GM19099 (cell line): ENCODE data around the gene CHAMP1.

Experiments
- POLR2A ChIP-seq: IDR thresholded peaks from 3 replicates; pipeline ENCODE4 v1.6.1; 2011; ENCODE audit warnings: low read depth; ENCODE audit not compliant: insufficient read length; ENCODE audit errors: extremely low read depth

The CHAMP1 gene, protein sequence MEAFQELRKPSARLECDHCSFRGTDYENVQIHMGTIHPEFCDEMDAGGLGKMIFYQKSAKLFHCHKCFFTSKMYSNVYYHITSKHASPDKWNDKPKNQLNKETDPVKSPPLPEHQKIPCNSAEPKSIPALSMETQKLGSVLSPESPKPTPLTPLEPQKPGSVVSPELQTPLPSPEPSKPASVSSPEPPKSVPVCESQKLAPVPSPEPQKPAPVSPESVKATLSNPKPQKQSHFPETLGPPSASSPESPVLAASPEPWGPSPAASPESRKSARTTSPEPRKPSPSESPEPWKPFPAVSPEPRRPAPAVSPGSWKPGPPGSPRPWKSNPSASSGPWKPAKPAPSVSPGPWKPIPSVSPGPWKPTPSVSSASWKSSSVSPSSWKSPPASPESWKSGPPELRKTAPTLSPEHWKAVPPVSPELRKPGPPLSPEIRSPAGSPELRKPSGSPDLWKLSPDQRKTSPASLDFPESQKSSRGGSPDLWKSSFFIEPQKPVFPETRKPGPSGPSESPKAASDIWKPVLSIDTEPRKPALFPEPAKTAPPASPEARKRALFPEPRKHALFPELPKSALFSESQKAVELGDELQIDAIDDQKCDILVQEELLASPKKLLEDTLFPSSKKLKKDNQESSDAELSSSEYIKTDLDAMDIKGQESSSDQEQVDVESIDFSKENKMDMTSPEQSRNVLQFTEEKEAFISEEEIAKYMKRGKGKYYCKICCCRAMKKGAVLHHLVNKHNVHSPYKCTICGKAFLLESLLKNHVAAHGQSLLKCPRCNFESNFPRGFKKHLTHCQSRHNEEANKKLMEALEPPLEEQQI

DNA sequence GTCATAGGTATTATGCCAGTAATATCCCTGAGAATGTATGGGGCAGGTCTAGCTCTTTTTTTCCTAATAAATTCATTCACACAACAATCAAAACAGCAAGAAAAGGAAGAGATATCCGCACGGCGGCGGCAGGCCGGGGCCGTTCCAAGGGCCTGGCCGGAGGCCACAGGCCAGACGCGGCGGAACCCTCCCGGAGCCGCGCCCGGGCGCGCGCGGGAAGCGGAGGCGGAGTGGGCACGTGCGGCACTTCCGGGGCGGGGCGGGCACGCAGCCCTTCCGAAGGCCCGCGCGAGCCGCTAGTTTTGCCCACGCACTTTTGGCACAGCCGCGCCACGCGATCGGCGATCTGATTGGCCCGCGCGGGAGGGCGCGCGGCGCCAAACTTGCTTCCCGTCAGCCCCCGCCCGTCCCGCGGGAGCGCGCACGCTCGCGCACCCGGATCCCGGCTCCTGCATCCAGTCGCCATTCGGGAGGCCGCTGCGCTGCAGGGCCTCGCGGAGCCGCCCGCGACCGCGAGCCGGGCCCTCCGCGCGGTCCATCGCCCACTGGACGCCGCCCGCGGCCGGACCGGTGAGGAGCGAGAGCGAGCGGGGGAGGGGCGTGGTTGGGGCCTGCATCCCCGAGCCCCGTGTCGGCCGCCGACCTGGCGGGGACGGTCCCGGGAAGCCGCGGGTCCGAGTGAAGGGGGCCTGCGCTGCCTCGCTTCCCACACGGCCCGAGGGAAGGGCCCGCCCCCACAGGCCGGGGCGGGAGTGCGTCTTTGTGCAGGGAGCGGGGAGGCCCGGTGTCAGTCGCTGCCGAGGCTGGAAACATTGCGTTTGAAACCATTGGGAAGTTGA lies at the start of gene CHAMP1:
Gene CHAMP1, plus strand, starts transcription at position 430 of the 839 bp plus-strand sequence. CDS start 9,340 bp downstream, outside the sequence.
- TF ChIP-seq POLR2A, result peak; percentile 91

GRCh38 chr13:114264886-114265611 lies 49.3 kb upstream of the CHAMP1 start:
- no peak for TF ChIP-seq POLR2A

DNA sequence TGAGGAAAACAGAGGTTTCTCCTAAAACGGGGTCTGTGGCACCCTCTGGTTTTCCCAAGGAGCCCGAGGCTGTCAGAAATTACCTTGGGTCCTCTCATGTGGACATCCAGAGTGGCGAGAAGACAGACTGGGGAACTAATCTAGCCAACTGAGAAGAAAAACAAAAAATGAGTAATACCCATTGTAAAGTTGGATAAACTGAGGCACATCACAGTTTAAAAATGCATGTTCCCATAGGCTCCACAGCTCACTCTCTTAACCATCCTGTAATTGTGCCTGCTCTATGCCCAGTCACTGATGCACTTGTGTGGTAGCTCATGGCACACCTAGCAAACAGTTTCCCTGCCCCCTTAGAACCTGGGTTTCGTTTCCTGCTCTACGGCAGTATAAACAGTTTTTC lies 48.1 kb upstream of the CHAMP1 start:
- no peak for TF ChIP-seq POLR2A

GRCh38 chr13:114268344-114269280 lies 45.7 kb upstream of the CHAMP1 start:
- no peak for TF ChIP-seq POLR2A

GRCh38 chr13:114269281-114269770 lies 45.0 kb upstream of the CHAMP1 start:
- no peak for TF ChIP-seq POLR2A

- TF ChIP-seq POLR2A, result no peak
These were observed 41.3 kb upstream of the CHAMP1 start for GRCh38 chr13:114272977-114273376.

DNA sequence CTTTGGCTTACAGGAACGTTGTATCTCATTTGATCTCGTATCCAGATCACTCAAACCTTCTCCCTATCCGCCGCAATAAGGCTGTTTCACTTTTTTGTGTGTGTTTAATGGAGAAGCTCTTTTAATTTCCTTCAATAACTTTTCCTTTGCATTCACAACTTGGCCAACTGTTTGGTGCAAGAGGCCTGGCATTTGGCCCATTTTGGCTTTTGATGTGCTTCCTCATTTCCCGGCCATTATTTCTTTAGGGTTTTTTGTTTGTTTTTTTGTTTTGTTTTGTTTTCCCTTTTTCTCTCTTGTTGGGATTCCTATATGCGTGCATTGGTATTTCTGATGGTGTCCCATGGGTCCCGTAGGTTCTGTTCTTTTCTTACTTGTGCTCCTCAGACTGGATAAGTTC lies 39.0 kb upstream of the CHAMP1 start:
- TF ChIP-seq POLR2A, result no peak

GRCh38 chr13:114279146-114279545 lies 35.2 kb upstream of the CHAMP1 start:
- TF ChIP-seq POLR2A, result no peak

- no peak for TF ChIP-seq POLR2A
These were observed 34.4 kb upstream of the CHAMP1 start for GRCh38 chr13:114279758-114280355.

DNA sequence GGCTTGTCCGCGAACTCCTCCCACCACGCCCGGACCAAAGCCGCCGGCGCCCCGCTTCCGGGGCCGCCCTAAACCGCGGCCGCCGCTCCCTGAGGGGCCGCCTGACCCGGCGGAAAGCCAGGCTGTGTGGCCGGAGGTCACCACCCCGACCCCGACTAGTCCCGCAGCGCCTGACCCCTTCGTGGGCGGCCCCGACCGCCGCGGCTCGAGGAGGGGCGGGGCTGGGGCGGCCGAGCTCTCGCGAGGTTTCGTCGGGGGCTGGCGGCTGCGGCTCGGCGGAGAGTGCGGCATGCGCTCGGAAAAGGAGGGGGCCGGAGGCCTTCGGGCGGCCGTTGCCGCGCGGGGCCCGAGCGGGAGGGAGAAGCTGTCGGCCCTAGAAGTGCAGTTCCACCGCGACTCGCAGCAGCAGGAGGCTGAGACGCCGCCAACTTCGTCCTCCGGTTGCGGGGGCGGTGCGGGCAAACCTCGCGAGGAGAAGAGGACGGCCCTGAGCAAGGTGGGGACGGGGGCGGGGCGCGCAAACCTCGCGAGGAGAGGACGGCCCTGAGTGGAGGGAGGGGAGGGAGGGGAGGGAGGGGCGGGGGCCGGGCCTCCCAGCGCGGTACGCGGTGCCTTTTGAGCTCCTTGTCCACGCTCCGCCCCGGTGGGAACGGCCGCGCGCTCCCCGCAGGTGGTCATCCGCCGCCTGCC lies 32.8 kb upstream of the CHAMP1 start, which contains the start of gene UPF3A:
Gene UPF3A, plus strand, starts transcription at position 251 of the 690 bp plus-strand sequence. Its CDS starts 39 bp downstream, at position 290.
- peak; percentile 89 for TF ChIP-seq POLR2A

DNA sequence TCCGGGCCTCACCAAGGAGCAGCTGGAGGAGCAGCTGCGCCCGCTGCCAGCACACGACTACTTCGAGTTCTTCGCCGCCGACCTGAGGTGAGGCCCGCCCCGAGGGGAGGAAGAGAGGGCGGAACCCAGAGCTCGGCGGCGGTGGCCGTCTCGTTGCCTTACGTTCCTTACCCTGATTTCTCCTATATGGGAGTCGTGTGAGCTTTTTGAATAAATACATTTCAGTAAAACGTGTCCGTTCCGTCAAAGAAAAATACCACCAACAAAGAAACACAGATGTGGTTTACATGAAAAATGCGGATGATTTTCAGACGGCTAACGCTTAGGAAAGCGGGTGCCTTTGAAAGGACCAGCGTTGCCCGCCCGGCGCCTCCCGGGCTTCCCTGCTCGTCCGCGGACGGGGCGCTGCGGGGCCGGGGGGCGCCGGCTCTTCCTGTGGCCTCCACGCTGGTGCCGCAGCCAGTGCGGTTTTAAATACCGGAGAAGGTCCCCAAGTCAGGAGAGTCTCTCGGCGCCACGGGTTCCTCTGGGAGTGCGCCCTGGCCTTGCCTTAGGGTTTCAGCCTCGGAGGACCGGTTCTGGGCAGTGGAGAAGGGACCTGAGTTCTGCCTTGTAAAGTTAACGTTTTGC lies 32.1 kb upstream of the CHAMP1 start:
- TF ChIP-seq POLR2A, result peak; percentile 42

- TF ChIP-seq POLR2A, result no peak
These were observed 30.7 kb upstream of the CHAMP1 start for GRCh38 chr13:114283576-114283975.
